ENCODE measurements around the gene SPG11. TPM values are rescaled to one million over a fixed set of nuclear protein-coding genes. Genes with fewer than 3 reads are reported as not detected.

The SPG11 gene
- total and polyA plus RNA-seq, 10 of the 15 experiments (the other 5 are each of a cell fraction or from before 2014, with no cell fraction given), result 22.1 to 85.1 (median 47.2) TPM

DNA sequence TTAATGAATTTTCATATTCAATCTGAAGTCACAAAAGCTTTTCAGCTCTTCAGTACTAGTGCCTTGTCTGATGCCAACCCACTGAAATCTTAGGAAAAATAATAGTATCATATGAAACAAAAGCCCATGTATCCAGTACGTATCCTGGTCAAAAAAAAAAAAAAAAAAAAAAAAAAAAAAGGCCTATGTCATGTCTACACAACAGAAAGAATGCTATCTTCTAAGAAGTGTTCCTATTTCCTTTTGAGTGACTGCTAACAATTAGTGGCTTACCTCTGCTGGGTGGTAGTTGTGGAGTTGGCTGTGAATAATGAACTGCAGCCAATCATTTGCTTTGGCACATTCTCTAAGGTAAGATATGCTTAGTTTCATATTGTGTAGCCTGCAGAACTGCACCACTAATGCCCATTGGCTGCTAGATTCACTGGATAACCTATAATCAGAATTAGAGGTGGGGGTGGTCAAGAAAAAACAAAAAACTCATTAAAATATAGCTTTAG lies 66.9 kb downstream of the SPG11 start (continued):
- TF ChIP-seq NFYB (IDR thresholded peaks at IDR 0.05; ENCODE audit: insufficient read depth, low read depth, low read length), result peak; percentile 89
- 0 out of 2 replicates have a peak, but pooled peaks have one; percentile 23 for TF ChIP-seq SREBF2 (IDR thresholded peaks at IDR 0.05; ENCODE audit: low read length)
- peak; percentile 56; the same call in 1 of the 2 replicates for TF ChIP-seq ATF7 (IDR thresholded peaks at IDR 0.05; ENCODE audit: low read depth)
- TF ChIP-seq, protein P1, sequence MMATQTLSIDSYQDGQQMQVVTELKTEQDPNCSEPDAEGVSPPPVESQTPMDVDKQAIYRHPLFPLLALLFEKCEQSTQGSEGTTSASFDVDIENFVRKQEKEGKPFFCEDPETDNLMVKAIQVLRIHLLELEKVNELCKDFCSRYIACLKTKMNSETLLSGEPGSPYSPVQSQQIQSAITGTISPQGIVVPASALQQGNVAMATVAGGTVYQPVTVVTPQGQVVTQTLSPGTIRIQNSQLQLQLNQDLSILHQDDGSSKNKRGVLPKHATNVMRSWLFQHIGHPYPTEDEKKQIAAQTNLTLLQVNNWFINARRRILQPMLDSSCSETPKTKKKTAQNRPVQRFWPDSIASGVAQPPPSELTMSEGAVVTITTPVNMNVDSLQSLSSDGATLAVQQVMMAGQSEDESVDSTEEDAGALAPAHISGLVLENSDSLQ (IDR thresholded peaks at IDR 0.05), result peak; percentile 93

DNA sequence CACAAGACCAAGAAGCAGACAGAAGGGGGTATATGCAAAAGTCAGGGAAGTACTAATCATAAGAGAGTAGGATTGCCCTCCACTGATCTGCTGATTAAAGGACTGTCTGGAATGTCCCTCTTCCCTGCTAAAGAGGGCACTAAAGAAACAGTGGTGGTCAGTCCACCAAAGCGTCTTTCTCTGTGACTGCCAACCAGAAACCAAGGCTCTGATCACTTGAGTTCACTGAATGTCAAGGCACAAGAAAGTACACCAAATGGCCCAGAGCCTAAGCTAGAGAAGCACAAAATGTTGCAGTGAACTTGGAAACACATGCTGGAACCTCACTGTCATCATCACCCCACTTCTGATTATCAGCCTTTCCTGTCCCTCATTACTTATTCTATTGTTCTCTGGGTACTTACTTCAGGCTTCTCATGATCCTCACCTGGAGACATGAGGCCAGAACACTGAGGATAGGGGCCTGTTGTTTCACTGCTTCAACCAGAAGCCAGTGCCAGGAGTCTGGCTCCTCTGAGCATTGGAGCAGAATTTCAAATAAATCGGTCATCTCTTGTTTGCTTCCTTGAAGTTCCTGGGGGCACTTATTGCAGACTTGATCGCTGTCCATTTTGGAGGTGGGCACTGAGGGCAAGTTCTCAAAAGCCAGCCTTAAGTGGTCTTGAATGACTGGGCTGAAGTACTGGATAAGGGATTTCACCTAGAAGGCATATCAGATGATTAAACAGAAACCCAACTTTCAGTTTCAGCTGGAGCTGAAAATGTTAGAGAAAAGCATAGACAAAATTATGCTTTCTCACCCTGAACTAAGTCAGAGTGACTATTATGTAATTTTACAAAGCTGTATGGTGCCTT lies 67.6 kb downstream of the SPG11 start:
- no peaks in the 10 kb centered on the region for H4K20me1 ChIP-seq (ENCODE audit: control insufficient read depth, insufficient read depth)
- H3K4me3 ChIP-seq, result no peak overlapping the region
- no peaks in the 10 kb centered on the region for H3K27me3 ChIP-seq (replicated peaks in 1 of 2; ENCODE audit: control insufficient read depth in 2 of 2, insufficient read depth in 2 of 2, low read length in 1 of 2)
- SMC1A ChIA-PET (ENCODE audit: uncharacterized antibody, unreplicated experiment), result interaction anchor here (1.1 to 5.5 kb wide), 2 partner anchors 67 to 141 kb away, joined by 5 to 55 read pairs; partner anchors contain the start of genes SPG11 and TRIM69
- TSS peak; percentile 25 for BruUV-seq (replicated peaks)
- WGBS (ENCODE audit: insufficient coverage, insufficient replicate concordance, low lambda C conversion rate, missing lambda C conversion rate), result 100% methylated on average over 3 of the region's 3 CpGs
- no peaks in the 10 kb centered on the region for H3K79me2 ChIP-seq (ENCODE audit: control insufficient read depth, insufficient read depth, low read length)
- CTCF ChIA-PET, result interaction anchor here (0.7 to 4.9 kb wide), 7 partner anchors 12 to 141 kb away, joined by 3 to 73 read pairs (median 3); partner anchors contain the start of genes SPG11 and TRIM69
- peaks cover 4 to 43% of the 10 kb centered on the region in 2 experiments for H3K36me3 ChIP-seq (ENCODE audit: control insufficient read depth in 2 of 2, insufficient read depth in 2 of 2, low read length in 1 of 2)
- H2AFZ ChIP-seq (ENCODE audit: control insufficient read depth, low read depth, low read length), result no peak overlapping the region
- intact Hi-C loops (cut with micrococcal nuclease; ENCODE audit: unreplicated experiment), result loop anchor here (5.0 kb wide), 1 partner anchor 66 kb away; the partner anchor contains the start of gene SPG11
- H3K4me2 ChIP-seq (ENCODE audit: control insufficient read depth, insufficient read depth), result no peak overlapping the region
- no peak for FAIRE-seq
- peak; percentile 83 for ATAC-seq
- no peak overlapping the region for H3K9ac ChIP-seq (ENCODE audit: control insufficient read depth, insufficient read depth, low read length)
- no peaks in the 10 kb centered on the region for H3K9me3 ChIP-seq (replicated peaks; ENCODE audit: control insufficient read depth, insufficient read depth, low read length)
- peaks cover 7% of the 10 kb centered on the region; the same call in 1 of the 2 replicates for H3K4me1 ChIP-seq (ENCODE audit: control insufficient read depth, insufficient read depth, low read length)
- peak overlapping the region; percentile 35 for H3K27ac ChIP-seq (ENCODE audit: control insufficient read depth, insufficient read depth)
- RAD21 ChIA-PET (ENCODE audit: unreplicated experiment), result interaction anchor here (0.8 to 5.4 kb wide), 5 partner anchors 10 to 141 kb away, joined by 3 to 37 read pairs (median 3); partner anchors contain the start of genes PATL2, SPG11 and TRIM69
- DNase-seq (ENCODE audit: low read depth, low spot score), result no peak
- in situ Hi-C loops (cut with MboI), result no loop called here
- POLR2A ChIA-PET, result interaction anchor here (0.6 to 1.5 kb wide), 3 partner anchors 61 to 117 kb away, joined by 3 to 7 read pairs (median 5); no protein-coding TSS in a partner anchor
- TF ChIP-seq SPI1 (IDR thresholded peaks at IDR 0.05; ENCODE audit: borderline replicate concordance, insufficient read depth, low read depth, low read length) (no peak), SMAD1 (IDR thresholded peaks at IDR 0.05; ENCODE audit: low read depth, partially characterized antibody) (no peak), ZNF24 (IDR thresholded peaks at IDR 0.05) (0 out of 2 replicates have a peak, but pooled peaks have one; percentile 32), ZNF274 (IDR thresholded peaks at IDR 0.05; ENCODE audit: insufficient read depth, insufficient read length) (no peak), CBFB (IDR thresholded peaks at IDR 0.05; ENCODE audit: low read depth) (no peak)
- TF ChIP-seq, protein P2, sequence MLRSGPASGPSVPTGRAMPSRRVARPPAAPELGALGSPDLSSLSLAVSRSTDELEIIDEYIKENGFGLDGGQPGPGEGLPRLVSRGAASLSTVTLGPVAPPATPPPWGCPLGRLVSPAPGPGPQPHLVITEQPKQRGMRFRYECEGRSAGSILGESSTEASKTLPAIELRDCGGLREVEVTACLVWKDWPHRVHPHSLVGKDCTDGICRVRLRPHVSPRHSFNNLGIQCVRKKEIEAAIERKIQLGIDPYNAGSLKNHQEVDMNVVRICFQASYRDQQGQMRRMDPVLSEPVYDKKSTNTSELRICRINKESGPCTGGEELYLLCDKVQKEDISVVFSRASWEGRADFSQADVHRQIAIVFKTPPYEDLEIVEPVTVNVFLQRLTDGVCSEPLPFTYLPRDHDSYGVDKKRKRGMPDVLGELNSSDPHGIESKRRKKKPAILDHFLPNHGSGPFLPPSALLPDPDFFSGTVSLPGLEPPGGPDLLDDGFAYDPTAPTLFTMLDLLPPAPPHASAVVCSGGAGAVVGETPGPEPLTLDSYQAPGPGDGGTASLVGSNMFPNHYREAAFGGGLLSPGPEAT (IDR thresholded peaks at IDR 0.05; ENCODE audit: low read depth), result 0 out of 2 replicates have a peak, but pooled peaks have one; percentile 10
- TF ChIP-seq, protein P3, sequence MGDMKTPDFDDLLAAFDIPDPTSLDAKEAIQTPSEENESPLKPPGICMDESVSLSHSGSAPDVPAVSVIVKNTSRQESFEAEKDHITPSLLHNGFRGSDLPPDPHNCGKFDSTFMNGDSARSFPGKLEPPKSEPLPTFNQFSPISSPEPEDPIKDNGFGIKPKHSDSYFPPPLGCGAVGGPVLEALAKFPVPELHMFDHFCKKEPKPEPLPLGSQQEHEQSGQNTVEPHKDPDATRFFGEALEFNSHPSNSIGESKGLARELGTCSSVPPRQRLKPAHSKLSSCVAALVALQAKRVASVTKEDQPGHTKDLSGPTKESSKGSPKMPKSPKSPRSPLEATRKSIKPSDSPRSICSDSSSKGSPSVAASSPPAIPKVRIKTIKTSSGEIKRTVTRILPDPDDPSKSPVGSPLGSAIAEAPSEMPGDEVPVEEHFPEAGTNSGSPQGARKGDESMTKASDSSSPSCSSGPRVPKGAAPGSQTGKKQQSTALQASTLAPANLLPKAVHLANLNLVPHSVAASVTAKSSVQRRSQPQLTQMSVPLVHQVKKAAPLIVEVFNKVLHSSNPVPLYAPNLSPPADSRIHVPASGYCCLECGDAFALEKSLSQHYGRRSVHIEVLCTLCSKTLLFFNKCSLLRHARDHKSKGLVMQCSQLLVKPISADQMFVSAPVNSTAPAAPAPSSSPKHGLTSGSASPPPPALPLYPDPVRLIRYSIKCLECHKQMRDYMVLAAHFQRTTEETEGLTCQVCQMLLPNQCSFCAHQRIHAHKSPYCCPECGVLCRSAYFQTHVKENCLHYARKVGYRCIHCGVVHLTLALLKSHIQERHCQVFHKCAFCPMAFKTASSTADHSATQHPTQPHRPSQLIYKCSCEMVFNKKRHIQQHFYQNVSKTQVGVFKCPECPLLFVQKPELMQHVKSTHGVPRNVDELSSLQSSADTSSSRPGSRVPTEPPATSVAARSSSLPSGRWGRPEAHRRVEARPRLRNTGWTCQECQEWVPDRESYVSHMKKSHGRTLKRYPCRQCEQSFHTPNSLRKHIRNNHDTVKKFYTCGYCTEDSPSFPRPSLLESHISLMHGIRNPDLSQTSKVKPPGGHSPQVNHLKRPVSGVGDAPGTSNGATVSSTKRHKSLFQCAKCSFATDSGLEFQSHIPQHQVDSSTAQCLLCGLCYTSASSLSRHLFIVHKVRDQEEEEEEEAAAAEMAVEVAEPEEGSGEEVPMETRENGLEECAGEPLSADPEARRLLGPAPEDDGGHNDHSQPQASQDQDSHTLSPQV (IDR thresholded peaks at IDR 0.05), result no peak
